MG63 (cell line): Measurements from ENCODE around the gene SEZ6L2. TPM values are rescaled to one million over a fixed set of nuclear protein-coding genes. Genes with fewer than 3 reads are reported as not detected.

Experiments
- DNase-seq: peaks from one replicate; pipeline ENCODE4 v3.0.0-alpha.2; 2020
- H3K27me3 ChIP-seq: fragments of 250-450 bp; sonication (Bioruptor Pico); 2 replicates; pipeline ENCODE4 v1.5.1; 2020; ENCODE audit warnings: mild to moderate bottlenecking, moderate library complexity
- H3K36me3 ChIP-seq: fragments of 250-450 bp; sonication (Bioruptor Pico); 2 replicates; pipeline ENCODE4 v1.5.1; 2020; ENCODE audit warnings: mild to moderate bottlenecking, moderate library complexity
- H3K4me3 ChIP-seq: fragments of 250-450 bp; sonication (Bioruptor Pico); 2 replicates; pipeline ENCODE4 v1.5.1; 2020; ENCODE audit warnings: mild to moderate bottlenecking, moderate library complexity
- H3K9me3 ChIP-seq: fragments of 250-450 bp; sonication (Bioruptor Pico); 2 replicates; pipeline ENCODE4 v1.5.1; 2020; ENCODE audit warnings: mild to moderate bottlenecking, moderate library complexity
- total RNA-seq: library from RNA; depleted of rRNA; stranded (reverse); fragments of >200 nt; shearing (Covaris generic); gene quantifications from 2 replicates; pipeline ENCODE4 v1.2.3, GENCODE V29; 2014; ENCODE audit warnings: low replicate concordance; rRNA removed

The SEZ6L2 gene
- total RNA-seq, 1 experiment from 2014 or later, result 28.5 TPM

- no peaks in the 10 kb centered on the region for H3K27me3 ChIP-seq
Measured at GRCh38 chr16:29825145-29826044, 74.0 kb downstream of the SEZ6L2 start.

DNA sequence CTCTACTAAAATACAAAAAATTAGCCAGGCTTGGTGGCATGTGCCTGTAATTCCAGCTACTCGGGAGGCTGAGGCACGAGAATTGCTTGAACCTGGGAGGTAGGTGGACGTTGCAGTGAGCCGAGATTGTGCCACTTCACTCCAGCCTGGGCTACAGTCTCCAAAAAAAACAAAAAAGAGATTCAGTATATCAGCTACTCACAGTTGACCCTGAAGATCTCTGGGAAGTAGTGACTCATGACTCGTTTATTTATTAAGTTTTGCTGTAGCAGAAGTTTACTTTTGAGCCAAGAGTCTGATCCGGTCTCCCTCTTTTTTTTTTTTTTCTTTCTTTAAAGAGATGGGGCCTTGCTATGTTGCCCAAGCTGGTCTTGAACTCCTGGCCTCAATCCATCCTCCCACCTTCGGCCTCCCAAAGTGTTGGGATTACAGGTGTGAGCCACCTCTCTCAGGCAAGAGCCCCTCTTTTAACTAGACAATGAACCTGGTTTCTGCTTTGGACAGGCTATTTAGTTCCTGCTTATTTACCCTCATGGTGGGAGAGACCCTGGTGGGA lies 74.7 kb downstream of the SEZ6L2 start:
- H3K9me3 ChIP-seq, result no peaks in the 10 kb centered on the region

More at GRCh38 chr16:29825145-29826044, 74.0 kb downstream of the SEZ6L2 start:
- Histone ChIP-seq H3K36me3 (peaks cover 23% of the 10 kb centered on the region), H3K9me3 (no peaks in the 10 kb centered on the region), H3K4me3 (peak overlapping the region; percentile 26)
- DNase-seq, result peak; percentile 97

DNA sequence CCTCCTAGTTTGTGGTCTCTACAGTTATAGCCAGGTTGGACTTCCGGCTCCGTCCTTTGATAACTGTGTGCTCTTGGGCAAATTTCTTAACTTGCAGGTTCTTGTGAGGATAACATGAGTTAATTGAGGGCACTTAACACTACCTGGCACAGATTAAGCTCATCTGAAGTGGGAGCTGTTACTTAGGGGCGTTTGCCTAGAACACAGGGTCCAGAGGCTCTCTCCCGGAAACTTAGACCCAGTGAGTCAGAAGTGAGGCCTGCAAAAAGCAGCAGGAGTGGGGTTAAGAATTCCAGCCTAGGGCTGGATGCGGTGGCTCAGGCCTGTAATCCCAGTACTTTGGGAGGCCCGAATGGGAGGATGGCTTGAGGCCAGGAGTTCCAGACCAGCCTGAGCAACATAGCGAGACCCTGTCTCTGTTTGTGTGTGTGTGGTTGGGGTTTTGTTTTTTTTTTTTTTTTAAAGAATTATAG lies 77.7 kb downstream of the SEZ6L2 start:
- Histone ChIP-seq H3K36me3 (peaks cover 50% of the 10 kb centered on the region), H3K27me3 (no peaks in the 10 kb centered on the region), H3K9me3 (no peaks in the 10 kb centered on the region), H3K4me3 (peak overlapping the region; percentile 68)
- peak; percentile 89 for DNase-seq

More for the DNA sequence above, 74.7 kb downstream of the SEZ6L2 start:
- peak overlapping the region; percentile 26 for H3K4me3 ChIP-seq
- no peak for DNase-seq
- no peaks in the 10 kb centered on the region for H3K27me3 ChIP-seq
- H3K36me3 ChIP-seq, result peaks cover 29% of the 10 kb centered on the region

Other genes with a start within 250 kb of the SEZ6L2 start
- gene SPN, start 236.3 kb downstream of the SEZ6L2 start, total RNA-seq, result not detected in 2 replicates
- gene QPRT, start 220.4 kb downstream of the SEZ6L2 start, total RNA-seq, result 0.36 and 0.64 TPM in 2 replicates
- not detected in 2 replicates for gene C16orf54, start 153.6 kb downstream of the SEZ6L2 start, total RNA-seq
- not detected in 2 replicates for gene ZG16, start 121.3 kb downstream of the SEZ6L2 start, total RNA-seq
- gene KIF22, start 108.8 kb downstream of the SEZ6L2 start, total RNA-seq, result 74.9 and 134 TPM in 2 replicates
- 331 and 420 TPM in 2 replicates for gene MAZ, start 93.0 kb downstream of the SEZ6L2 start, total RNA-seq
- not detected in 2 replicates for gene PRRT2, start 87.4 kb downstream of the SEZ6L2 start, total RNA-seq
- gene PAGR1, start 83.4 kb downstream of the SEZ6L2 start, total RNA-seq, result 90.0 and 113 TPM in 2 replicates
- 77.1 and 147 TPM in 2 replicates for gene MVP, start 79.1 kb downstream of the SEZ6L2 start, total RNA-seq
- gene CDIPT, start 36.3 kb downstream of the SEZ6L2 start, total RNA-seq, result 64.9 and 78.6 TPM in 2 replicates
- 48.3 and 73.0 TPM in 2 replicates for gene ASPHD1, start 938 bp upstream of the SEZ6L2 start, total RNA-seq
- 5.1 and 7.6 TPM in 2 replicates for gene KCTD13, start 26.7 kb upstream of the SEZ6L2 start, total RNA-seq
- gene TMEM219, start 62.5 kb upstream of the SEZ6L2 start, total RNA-seq, result 96.9 and 121 TPM in 2 replicates
- 41.3 and 59.4 TPM in 2 replicates for gene TAOK2, start 74.3 kb upstream of the SEZ6L2 start, total RNA-seq
- 6.5 and 25.9 TPM in 2 replicates for gene HIRIP3, start 96.1 kb upstream of the SEZ6L2 start, total RNA-seq
- 97.4 and 290 TPM in 2 replicates for gene INO80E, start 96.7 kb upstream of the SEZ6L2 start, total RNA-seq
- gene DOC2A, start 111.5 kb upstream of the SEZ6L2 start, total RNA-seq, result not detected in 2 replicates
- not detected in 2 replicates for gene C16orf92, start 123.6 kb upstream of the SEZ6L2 start, total RNA-seq
- gene TLCD3B, start 131.7 kb upstream of the SEZ6L2 start, total RNA-seq, result 0.20 TPM in 1 of 2 replicates, not detected in the other
- 911 and 1,101 TPM in 2 replicates for gene ALDOA, start 166.2 kb upstream of the SEZ6L2 start, total RNA-seq
- 127 and 193 TPM in 2 replicates for gene PPP4C, start 176.4 kb upstream of the SEZ6L2 start, total RNA-seq
- gene TBX6, start 192.4 kb upstream of the SEZ6L2 start, total RNA-seq, result 0.30 TPM in 1 of 2 replicates, not detected in the other
- 1.5 and 13.1 TPM in 2 replicates for gene YPEL3, start 196.7 kb upstream of the SEZ6L2 start, total RNA-seq
- gene GDPD3, start 214.0 kb upstream of the SEZ6L2 start, total RNA-seq, result 0.43 TPM in 1 of 2 replicates, not detected in the other
- gene MAPK3, start 223.7 kb upstream of the SEZ6L2 start, total RNA-seq, result 13.3 and 20.0 TPM in 2 replicates